Fibroblast of skin of left biceps (primary cell): ENCODE measurements around the gene GPC4.
"Not testable (repeated sequence)": the region's sequence is repeated elsewhere in the genome, so short reads cannot be mapped to it uniquely, and the experiment has no call there.

Experiments
- DNase-seq, 2 experiments: peaks; one replicate each; pipeline ENCODE4 v3.0.0-alpha.2; 2013; ENCODE audit warnings: low read depth in 2 of 2

Gene GPC4

GRCh38 chrX:133366735-133367134, 48.6 kb downstream of the GPC4 start:
- no peak for DNase-seq

GRCh38 chrX:133365871-133366611, 49.2 kb downstream of the GPC4 start:
- peak; percentile 69 to 74 for DNase-seq

GRCh38 chrX:133364865-133365264, 50.4 kb downstream of the GPC4 start:
- DNase-seq, result no peak

GRCh38 chrX:133364196-133364595, 51.1 kb downstream of the GPC4 start:
- DNase-seq, result peak in 1 of 2 experiments; percentile 20

GRCh38 chrX:133362538-133362937, 52.8 kb downstream of the GPC4 start:
- no peak for DNase-seq

GRCh38 chrX:133359466-133359865, 55.8 kb downstream of the GPC4 start:
- no peak for DNase-seq

GRCh38 chrX:133353233-133353632, 62.1 kb downstream of the GPC4 start:
- DNase-seq, result no peak

GRCh38 chrX:133350751-133351150, 64.5 kb downstream of the GPC4 start:
- DNase-seq, result no peak

- no peak for DNase-seq
These were observed 69.3 kb downstream of the GPC4 start for GRCh38 chrX:133346026-133346425.

GRCh38 chrX:133339566-133339965, 75.7 kb downstream of the GPC4 start:
- no peak for DNase-seq

- no peak for DNase-seq
These were observed 78.0 kb downstream of the GPC4 start for GRCh38 chrX:133337250-133337649.

GRCh38 chrX:133335027-133335426, 80.3 kb downstream of the GPC4 start:
- DNase-seq, result no peak

GRCh38 chrX:133333154-133333750, 82.0 kb downstream of the GPC4 start:
- no peak for DNase-seq

- no peak for DNase-seq
These were observed 82.6 kb downstream of the GPC4 start for GRCh38 chrX:133332737-133333136.

GRCh38 chrX:133330956-133331355, 84.3 kb downstream of the GPC4 start:
- DNase-seq, result no peak

GRCh38 chrX:133325422-133325821, 89.9 kb downstream of the GPC4 start:
- no peak for DNase-seq

GRCh38 chrX:133323431-133323830, 91.9 kb downstream of the GPC4 start:
- DNase-seq, result no peak

- DNase-seq, result not testable (repeated sequence)
These were observed 93.0 kb downstream of the GPC4 start for GRCh38 chrX:133322269-133322668.

GRCh38 chrX:133321451-133321850, 93.8 kb downstream of the GPC4 start:
- no peak for DNase-seq

- no peak for DNase-seq
These were observed 101.0 kb downstream of the GPC4 start for GRCh38 chrX:133314281-133314680.

- DNase-seq, result no peak
These were observed 106.8 kb downstream of the GPC4 start for GRCh38 chrX:133308499-133308897.

- no peak for DNase-seq
These were observed 107.4 kb downstream of the GPC4 start for GRCh38 chrX:133307637-133308498.

- DNase-seq, result no peak
These were observed 108.2 kb downstream of the GPC4 start for GRCh38 chrX:133307094-133307493.
